Measurements from ENCODE around the gene RYR2. TPM values are rescaled to one million over a fixed set of nuclear protein-coding genes. Genes with fewer than 3 reads are reported as not detected.
A peak's percentile ranks its signal among the peaks of the same experiment; 100 is the strongest.

RYR2 gene
- total and polyA plus RNA-seq, 5 experiments from 2014 or later: not detected

DNA sequence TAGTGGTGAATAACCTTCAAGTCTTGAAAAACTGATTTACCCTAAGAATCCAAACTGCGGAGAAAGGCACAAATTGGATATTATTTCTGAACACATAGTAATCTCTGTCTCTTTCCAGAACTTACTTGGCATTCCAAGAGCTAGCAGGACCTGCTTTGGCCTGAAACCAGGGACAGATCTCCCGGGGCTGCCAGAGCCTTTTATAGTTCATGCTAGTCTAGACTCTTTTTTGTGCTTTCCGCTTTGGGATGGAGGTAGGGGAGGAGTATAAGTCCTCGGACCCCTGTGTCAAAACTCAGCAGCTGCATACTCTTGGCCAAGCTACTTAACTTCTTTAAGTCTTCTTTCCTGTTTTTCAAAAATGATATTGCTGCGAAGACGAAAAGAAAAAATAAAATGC lies 3.8 kb upstream of the RYR2 start:
- POLR2A ChIA-PET: no interaction called here
- Mint-ChIP-seq H3K4me3 (no peak overlapping the region), H3K27ac (no peak overlapping the region), H3K36me3 (peaks cover 0 to 5% (median 0%) of the 10 kb centered on the region in 3 donors), H3K4me1 (peaks cover 2 to 12% (median 7%) of the 10 kb centered on the region in 4 donors), H3K27me3 (peaks cover 10 to 34% (median 22%) of the 10 kb centered on the region in 5 donors), H3K9me3 (peaks cover 0 to 4% (median 0%) of the 10 kb centered on the region in 9 donors)
- no peak for ATAC-seq
- no peak for DNase-seq

DNA sequence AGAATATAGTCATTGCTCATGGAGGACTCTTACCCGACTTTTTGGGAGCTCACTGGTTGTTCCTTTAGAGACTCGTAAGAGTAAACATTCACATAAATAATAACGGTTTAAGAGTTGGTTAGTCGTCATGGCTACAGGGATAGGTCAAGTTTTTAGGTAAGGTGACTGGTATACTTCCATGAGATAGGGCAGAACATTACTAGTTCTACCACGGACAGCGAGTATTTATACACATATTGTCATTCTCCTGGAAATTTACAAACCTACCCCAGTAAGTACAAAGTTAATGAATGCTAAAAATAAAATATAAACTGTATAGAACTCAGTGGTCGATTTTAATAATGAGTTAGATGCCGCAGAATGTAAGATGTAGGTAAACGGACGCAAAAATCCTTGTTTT lies 1.2 kb upstream of the RYR2 start:
- Mint-ChIP-seq H3K27me3 (peaks cover 20 to 44% (median 30%) of the 10 kb centered on the region in 5 donors), H3K27ac (no peak overlapping the region), H3K4me1 (peaks cover 2 to 18% (median 10%) of the 10 kb centered on the region in 4 donors), H3K9me3 (peaks cover 0 to 7% (median 0%) of the 10 kb centered on the region in 9 donors), H3K4me3 (peak overlapping the region in 1 of 10 donors; percentile 66), H3K36me3 (peaks cover 0 to 5% (median 0%) of the 10 kb centered on the region in 3 donors)
- no peak for ATAC-seq
- POLR2A ChIA-PET: no interaction called here
- DNase-seq: no peak

DNA sequence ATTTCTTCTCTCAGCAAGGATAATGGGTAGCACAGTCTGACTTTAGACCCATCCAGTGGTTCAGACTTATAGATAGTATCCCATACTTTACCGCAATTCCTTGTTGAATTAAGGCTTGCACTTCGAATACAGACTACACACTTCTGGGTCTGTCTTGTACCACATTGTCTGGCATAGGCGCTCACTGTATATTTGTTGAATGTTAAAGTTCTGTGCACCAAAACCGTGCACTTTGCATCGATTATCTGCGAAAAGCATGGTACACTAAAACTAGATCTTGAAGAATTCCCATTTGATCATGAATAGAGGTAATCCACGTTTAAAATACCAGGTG lies 556 bp upstream of the RYR2 start:
- POLR2A ChIA-PET: no interaction called here
- Mint-ChIP-seq H3K27ac (no peak overlapping the region), H3K36me3 (peaks cover 0 to 5% (median 0%) of the 10 kb centered on the region in 3 donors), H3K27me3 (peaks cover 20 to 49% (median 34%) of the 10 kb centered on the region in 5 donors), H3K4me3 (peak overlapping the region in 7 of 10 donors; percentile 36 to 66 (median 59)), H3K9me3 (peaks cover 0 to 7% (median 0%) of the 10 kb centered on the region in 9 donors), H3K4me1 (peaks cover 2 to 18% (median 10%) of the 10 kb centered on the region in 4 donors)
- ATAC-seq (no peak), DNase-seq (no peak)

DNA sequence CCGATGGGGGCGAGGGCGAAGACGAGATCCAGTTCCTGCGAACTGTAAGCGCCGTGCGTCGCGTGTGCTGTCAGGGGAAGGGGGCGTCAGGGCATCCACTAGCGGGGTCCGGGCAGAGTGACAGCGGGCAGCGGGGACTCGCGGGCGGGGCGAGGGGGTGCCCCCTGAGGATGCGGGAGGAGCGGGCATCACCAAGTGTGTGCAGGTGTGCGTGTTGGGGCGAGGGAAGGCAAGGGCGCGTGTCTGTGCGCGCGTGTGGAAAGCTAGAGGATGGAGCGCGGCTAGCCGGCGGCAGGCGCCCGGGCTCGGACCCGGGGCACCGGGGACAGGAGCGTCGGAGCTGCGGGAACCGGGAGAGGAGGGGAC lies 525 bp downstream of the RYR2 start:
- DNase-seq (no peak), ATAC-seq (no peak)
- Mint-ChIP-seq H3K4me1 (peaks cover 2 to 18% (median 10%) of the 10 kb centered on the region in 4 donors), H3K4me3 (peak overlapping the region in 2 of 10 donors; percentile 23 to 31), H3K27ac (no peak overlapping the region), H3K9me3 (peaks cover 0 to 7% (median 0%) of the 10 kb centered on the region in 9 donors), H3K27me3 (peaks cover 20 to 49% (median 34%) of the 10 kb centered on the region in 5 donors), H3K36me3 (peaks cover 0 to 5% (median 0%) of the 10 kb centered on the region in 3 donors)
- POLR2A ChIA-PET: no interaction called here

DNA sequence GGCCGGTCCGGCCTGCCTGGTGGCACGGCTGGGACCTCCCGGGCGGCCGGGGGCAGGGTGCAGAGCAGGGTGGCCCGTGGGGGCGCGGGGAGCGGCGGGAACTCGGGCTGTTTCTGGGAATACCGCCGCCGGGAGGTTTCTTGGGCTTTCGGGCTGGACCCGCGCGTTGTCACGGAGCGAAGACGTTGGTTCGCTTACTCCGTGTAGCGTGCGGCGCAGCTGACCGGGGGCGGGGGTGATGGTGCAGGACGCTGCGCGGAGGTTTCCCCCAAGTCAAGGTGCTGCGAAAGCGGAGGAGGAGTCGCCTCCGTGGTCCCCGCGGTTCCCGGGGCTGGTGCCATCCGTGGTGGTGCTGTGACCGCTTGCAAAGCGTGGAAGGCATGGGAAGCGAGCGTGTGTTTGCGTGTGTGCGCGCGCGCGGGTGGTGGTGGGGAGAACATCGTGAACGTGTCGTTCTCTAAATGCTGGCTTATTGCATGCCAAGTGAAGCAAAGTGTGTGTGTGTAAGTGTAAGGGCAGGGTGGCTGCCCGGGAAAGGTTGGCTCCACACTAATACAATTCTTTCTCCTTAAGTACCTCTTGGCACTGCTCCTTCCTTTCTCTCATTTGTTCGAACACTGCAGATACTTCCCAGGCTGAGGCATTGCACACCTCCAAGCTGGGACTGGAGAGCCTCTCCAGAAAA lies 1.1 kb downstream of the RYR2 start:
- H3K9me3 Mint-ChIP-seq: peaks cover 0 to 7% (median 0%) of the 10 kb centered on the region in 9 donors
- peak overlapping the region in 5 of 10 donors; percentile 19 to 52 (median 24) for H3K4me3 Mint-ChIP-seq
- H3K36me3 Mint-ChIP-seq: peaks cover 0 to 5% (median 0%) of the 10 kb centered on the region in 3 donors
- POLR2A ChIA-PET: no interaction called here
- H3K27me3 Mint-ChIP-seq: peaks cover 20 to 49% (median 34%) of the 10 kb centered on the region in 5 donors
- DNase-seq (no peak), ATAC-seq (no peak)
- peaks cover 2 to 18% (median 10%) of the 10 kb centered on the region in 4 donors for H3K4me1 Mint-ChIP-seq
- no peak overlapping the region for H3K27ac Mint-ChIP-seq

DNA sequence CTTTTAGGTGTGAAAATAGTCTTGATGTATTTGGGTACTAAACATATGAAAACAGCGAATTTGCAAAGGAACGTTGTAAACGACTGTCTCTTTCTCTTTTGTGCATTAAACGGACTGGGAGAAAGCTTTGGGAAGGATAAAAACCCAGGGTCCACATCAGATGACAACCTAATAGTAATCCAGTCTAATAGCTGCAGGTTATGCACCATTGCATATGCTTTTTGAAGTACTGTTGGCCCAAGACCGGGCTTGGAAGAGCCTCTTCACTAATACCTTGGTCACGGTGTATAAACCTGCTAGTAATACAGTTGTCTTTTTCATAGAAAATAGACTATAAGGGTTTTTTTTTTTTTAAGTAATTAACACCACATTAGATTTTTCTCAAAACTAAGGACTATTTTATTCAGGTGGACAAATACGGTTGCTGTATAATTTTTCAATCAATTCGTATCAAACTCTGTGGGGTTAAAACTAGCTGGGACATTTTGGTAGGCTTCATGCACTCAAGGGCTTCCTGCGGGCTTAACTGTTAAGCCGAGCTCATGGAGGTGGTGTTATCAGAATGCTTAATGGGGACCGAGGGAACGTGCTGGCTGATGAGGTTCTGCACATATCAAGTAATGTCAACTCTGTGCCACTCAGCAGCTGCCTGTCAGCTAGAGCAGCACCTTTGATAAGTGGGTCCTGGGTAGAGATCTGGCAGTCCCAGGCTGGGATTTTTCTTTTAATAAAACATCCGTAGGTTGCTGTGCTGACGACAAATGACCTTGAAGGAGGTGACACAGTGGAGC lies 2.1 kb downstream of the RYR2 start:
- Mint-ChIP-seq H3K9me3 (peaks cover 0 to 7% (median 0%) of the 10 kb centered on the region in 9 donors), H3K4me1 (peaks cover 2 to 18% (median 10%) of the 10 kb centered on the region in 4 donors), H3K4me3 (peak overlapping the region in 1 of 10 donors; percentile 23), H3K36me3 (peaks cover 0 to 5% (median 0%) of the 10 kb centered on the region in 3 donors), H3K27ac (no peak overlapping the region), H3K27me3 (peaks cover 20 to 44% (median 31%) of the 10 kb centered on the region in 5 donors)
- DNase-seq: no peak
- ATAC-seq: no peak
- POLR2A ChIA-PET: no interaction called here

DNA sequence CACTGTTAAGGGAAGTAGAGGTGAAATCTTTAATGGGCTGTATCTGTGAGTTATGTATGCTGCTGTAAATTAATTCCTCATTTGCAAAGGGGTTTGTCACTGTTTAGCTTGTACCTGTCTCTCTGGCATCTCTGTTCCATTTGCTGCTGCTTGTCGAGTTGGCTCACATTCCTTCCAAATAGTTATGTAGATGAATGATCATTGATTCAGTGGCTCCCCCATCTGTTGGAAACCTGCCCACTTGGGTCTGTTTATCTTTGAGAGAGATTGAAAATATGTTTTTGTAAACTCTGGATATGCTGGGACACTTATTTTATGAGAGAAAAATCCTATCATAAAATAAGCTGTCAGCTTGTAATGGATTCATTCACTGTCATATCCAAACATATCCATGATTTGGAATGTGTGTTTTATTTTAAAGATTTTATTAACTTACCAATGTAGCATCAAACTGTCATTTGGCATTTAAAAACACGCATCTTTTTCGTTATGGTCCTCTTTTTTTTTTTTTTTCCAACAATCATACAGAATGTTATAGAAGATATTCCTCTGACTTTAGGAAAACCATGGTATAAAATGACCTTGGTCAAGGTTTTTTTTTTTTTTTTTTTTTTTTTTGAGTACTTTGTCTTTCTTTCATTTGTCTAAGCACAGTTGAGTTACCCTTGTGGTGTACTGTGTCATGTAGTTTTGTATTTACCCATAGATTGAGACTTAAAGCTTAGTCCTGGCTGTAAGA lies 3.5 kb downstream of the RYR2 start:
- no peak overlapping the region for H3K4me3 Mint-ChIP-seq
- no peak for ATAC-seq
- H3K27ac Mint-ChIP-seq: no peak overlapping the region
- POLR2A ChIA-PET: no interaction called here
- H3K27me3 Mint-ChIP-seq: peaks cover 15 to 44% (median 33%) of the 10 kb centered on the region in 5 donors
- peaks cover 2 to 18% (median 10%) of the 10 kb centered on the region in 4 donors for H3K4me1 Mint-ChIP-seq
- peaks cover 0 to 5% (median 0%) of the 10 kb centered on the region in 3 donors for H3K36me3 Mint-ChIP-seq
- no peak for DNase-seq
- peaks cover 0 to 7% (median 0%) of the 10 kb centered on the region in 9 donors for H3K9me3 Mint-ChIP-seq

DNA sequence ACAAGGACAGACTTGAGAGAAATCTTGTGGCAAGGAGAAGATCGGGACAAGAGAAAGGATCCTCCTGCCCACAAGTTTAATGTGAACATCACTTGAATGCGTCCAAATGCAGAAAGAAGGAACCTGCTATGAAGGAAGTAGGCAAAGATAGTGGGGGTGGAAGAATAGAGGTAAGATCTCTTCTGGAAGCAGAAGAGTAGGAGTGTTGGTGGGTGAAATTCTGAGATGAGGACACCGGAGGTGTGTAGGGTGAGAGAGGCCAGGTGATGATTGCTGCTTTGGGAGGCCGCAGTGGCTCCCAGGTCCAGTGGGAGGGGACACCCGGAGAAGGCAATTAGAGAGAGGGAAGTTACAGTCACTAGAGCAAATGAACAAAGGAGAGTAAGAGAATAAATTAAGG lies 6.8 kb downstream of the RYR2 start:
- H3K4me3 Mint-ChIP-seq: no peak overlapping the region
- ATAC-seq (no peak), DNase-seq (no peak)
- H3K36me3 Mint-ChIP-seq: peaks cover 0 to 4% (median 0%) of the 10 kb centered on the region in 3 donors
- POLR2A ChIA-PET: no interaction called here
- peaks cover 0 to 3% (median 0%) of the 10 kb centered on the region in 9 donors for H3K9me3 Mint-ChIP-seq
- H3K27ac Mint-ChIP-seq: no peak overlapping the region
- H3K4me1 Mint-ChIP-seq: no peaks in the 10 kb centered on the region
- H3K27me3 Mint-ChIP-seq: peaks cover 17 to 39% (median 32%) of the 10 kb centered on the region in 5 donors

DNA sequence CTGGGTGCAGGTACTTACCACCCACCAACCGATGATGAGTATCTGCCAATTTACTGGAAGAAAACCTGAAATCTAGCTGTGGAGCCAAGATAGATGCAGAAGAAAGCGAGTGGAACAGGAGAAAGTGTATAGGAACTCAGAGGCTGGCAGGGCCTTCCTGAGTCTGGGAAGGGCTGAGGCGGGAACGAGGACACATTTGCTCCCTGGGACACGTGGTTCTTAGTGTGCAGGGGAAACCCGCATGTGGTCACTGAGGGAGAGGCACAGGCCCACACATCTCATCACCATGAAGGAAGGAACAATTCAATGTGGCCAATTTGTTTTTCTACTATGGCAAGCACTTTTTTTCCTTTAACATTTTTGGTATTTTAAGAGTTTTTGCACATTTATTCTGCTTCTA lies 8.2 kb downstream of the RYR2 start:
- no peak overlapping the region for H3K4me3 Mint-ChIP-seq
- H3K9me3 Mint-ChIP-seq: peaks cover 0 to 3% (median 0%) of the 10 kb centered on the region in 9 donors
- DNase-seq (no peak), ATAC-seq (no peak)
- no peaks in the 10 kb centered on the region for H3K4me1 Mint-ChIP-seq
- POLR2A ChIA-PET: no interaction called here
- peaks cover 22 to 44% (median 34%) of the 10 kb centered on the region in 5 donors for H3K27me3 Mint-ChIP-seq
- H3K27ac Mint-ChIP-seq: no peak overlapping the region
- peaks cover 0 to 4% (median 0%) of the 10 kb centered on the region in 3 donors for H3K36me3 Mint-ChIP-seq

DNA sequence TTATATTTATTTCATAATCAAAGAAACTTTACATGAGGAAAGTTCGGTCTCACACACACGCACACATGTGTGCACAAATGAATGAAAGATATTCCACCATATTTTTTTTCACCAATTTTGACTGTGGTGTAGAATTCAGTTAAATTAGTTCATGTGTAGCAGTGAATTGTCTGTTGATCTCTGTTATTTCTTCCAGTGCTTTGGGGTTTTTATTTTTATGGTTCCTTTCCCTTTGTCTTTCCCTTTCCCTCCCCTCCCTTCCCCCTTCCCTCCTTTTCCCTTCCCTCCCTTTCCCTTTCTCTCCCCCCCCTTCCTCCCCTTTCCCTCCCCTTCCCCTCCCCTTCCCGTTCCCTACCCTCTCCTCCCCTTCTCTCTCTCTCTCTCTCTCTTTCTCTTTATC lies 8.9 kb downstream of the RYR2 start:
- Mint-ChIP-seq H3K27me3 (peaks cover 20 to 42% (median 38%) of the 10 kb centered on the region in 5 donors), H3K4me1 (no peaks in the 10 kb centered on the region), H3K9me3 (peaks cover 0 to 3% (median 0%) of the 10 kb centered on the region in 9 donors), H3K27ac (no peak overlapping the region), H3K36me3 (peaks cover 0 to 4% (median 0%) of the 10 kb centered on the region in 3 donors), H3K4me3 (no peak overlapping the region)
- DNase-seq: no peak
- POLR2A ChIA-PET: no interaction called here
- no peak for ATAC-seq

DNA sequence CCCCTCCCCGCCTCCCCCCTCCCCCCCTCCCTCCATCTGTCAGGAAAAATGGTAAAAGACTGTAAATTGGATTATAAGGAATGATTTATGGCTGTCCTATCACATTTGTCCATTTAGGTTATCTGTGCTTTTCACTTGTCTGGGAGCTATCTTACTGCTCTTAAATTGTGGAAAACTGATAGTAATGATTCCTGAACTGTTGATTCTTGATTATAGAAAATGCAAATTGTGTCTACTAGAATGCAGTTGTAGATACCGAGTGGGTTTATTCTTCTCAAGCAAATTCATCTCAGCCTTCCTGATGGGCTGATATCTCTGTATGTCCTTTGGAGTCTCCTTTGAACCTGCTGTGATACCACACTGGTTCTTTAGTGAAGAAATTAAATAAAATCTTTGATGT lies 12.3 kb downstream of the RYR2 start:
- no peak for DNase-seq
- ATAC-seq: no peak
- H3K4me1 Mint-ChIP-seq: no peaks in the 10 kb centered on the region
- H3K36me3 Mint-ChIP-seq: peaks cover 0 to 4% (median 0%) of the 10 kb centered on the region in 3 donors
- H3K9me3 Mint-ChIP-seq: peaks cover 0 to 3% (median 0%) of the 10 kb centered on the region in 9 donors
- H3K4me3 Mint-ChIP-seq: no peak overlapping the region
- no peak overlapping the region for H3K27ac Mint-ChIP-seq
- peaks cover 20 to 46% (median 38%) of the 10 kb centered on the region in 5 donors for H3K27me3 Mint-ChIP-seq
- POLR2A ChIA-PET: no interaction called here

DNA sequence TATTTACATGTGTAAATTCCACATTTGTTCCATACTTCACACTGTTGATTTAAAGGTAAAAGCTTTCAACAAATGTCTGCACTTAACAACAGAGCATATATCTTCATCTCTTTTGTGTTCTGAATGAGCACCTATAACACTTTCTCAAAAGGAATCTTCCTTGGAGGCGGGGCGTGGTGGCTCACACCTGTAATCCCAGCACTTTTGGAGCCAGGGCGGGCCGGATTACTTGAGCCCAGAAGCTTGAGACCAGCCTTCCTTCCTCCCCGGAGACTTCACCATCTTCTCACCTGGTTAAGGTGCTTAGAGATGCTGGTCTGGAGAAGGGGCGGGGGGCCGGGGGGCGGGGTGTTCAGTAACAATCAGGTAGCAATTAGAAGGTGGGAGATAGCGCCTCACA lies 16.5 kb downstream of the RYR2 start:
- Mint-ChIP-seq H3K4me3 (no peak overlapping the region), H3K4me1 (no peaks in the 10 kb centered on the region), H3K27ac (no peak overlapping the region), H3K36me3 (peaks cover 0 to 3% (median 0%) of the 10 kb centered on the region in 3 donors), H3K27me3 (peaks cover 9 to 24% (median 23%) of the 10 kb centered on the region in 5 donors), H3K9me3 (peaks cover 0 to 2% (median 0%) of the 10 kb centered on the region in 9 donors)
- POLR2A ChIA-PET: no interaction called here
- DNase-seq: no peak
- no peak for ATAC-seq

Data from naive thymus-derived CD8-positive, alpha-beta T cell (primary cell).